Mesenchymal stem cell (in vitro differentiated cells and primary cell): Measurements from ENCODE around the gene ACADM.
"Not testable (repeated sequence)": the region's sequence is repeated elsewhere in the genome, so short reads cannot be mapped to it uniquely, and the experiment has no call there.

Experiments
- DNase-seq: peaks from one replicate; pipeline ENCODE4 v3.0.0-alpha.2; 2013
- H2AFZ ChIP-seq: one replicate; pipeline ENCODE4 v1.6.1; 2013; ENCODE audit warnings: low read depth, mild to moderate bottlenecking, control low read depth, inconsistent platforms, low read length, moderate library complexity
- H2AK5ac ChIP-seq: 2 replicates; pipeline ENCODE4 v1.6.1; 2013; ENCODE audit warnings: low read length, moderate library complexity, mild to moderate bottlenecking, inconsistent platforms; ENCODE audit not compliant: severe bottlenecking
- H2BK120ac ChIP-seq: one replicate; pipeline ENCODE4 v1.6.1; 2013; ENCODE audit warnings: low read depth, mild to moderate bottlenecking, inconsistent platforms, low read length, moderate library complexity
- H2BK12ac ChIP-seq, 2 experiments: one replicate each; pipeline ENCODE4 v1.6.1; 2013; ENCODE audit warnings: inconsistent platforms in 2 of 2, low read length in 2 of 2, mild to moderate bottlenecking in 2 of 2, moderate library complexity in 2 of 2, control low read depth in 1 of 2
- H2BK15ac ChIP-seq: one replicate; pipeline ENCODE4 v1.6.1; 2013; ENCODE audit warnings: mild to moderate bottlenecking, low read depth, inconsistent platforms; ENCODE audit not compliant: poor library complexity, severe bottlenecking
- H2BK5ac ChIP-seq: 2 replicates; pipeline ENCODE4 v1.6.1; 2013; ENCODE audit warnings: low read depth, mild to moderate bottlenecking, low read length, control low read depth, inconsistent platforms; ENCODE audit not compliant: poor library complexity, severe bottlenecking
- H3K14ac ChIP-seq, 2 experiments: one replicate each; pipeline ENCODE4 v1.6.1; 2013; ENCODE audit warnings: inconsistent platforms in 2 of 2, low read length in 2 of 2, control low read depth in 1 of 2, mild to moderate bottlenecking in 1 of 2, moderate library complexity in 1 of 2
- H3K18ac ChIP-seq, 2 experiments: one replicate each; pipeline ENCODE4 v1.6.1; 2013; ENCODE audit warnings: inconsistent platforms in 2 of 2, low read length in 2 of 2, control low read depth in 1 of 2, low read depth in 1 of 2, mild to moderate bottlenecking in 1 of 2
- H3K23ac ChIP-seq, 2 experiments: one replicate each; pipeline ENCODE4 v1.6.1; 2013; ENCODE audit warnings: inconsistent platforms in 2 of 2, low read length in 2 of 2, mild to moderate bottlenecking in 2 of 2, moderate library complexity in 2 of 2, control low read depth in 1 of 2
- H3K27ac ChIP-seq: 2 replicates; pipeline ENCODE4 v1.5.1; 2013; ENCODE audit warnings: mild to moderate bottlenecking, moderate library complexity, low read length, control low read depth, inconsistent platforms; ENCODE audit not compliant: poor library complexity, severe bottlenecking
- H3K27me3 ChIP-seq, 2 experiments: 2 replicates each; pipeline versions ENCODE4 v1.6.1 to v1.7.0; 2013; ENCODE audit warnings: low read length in 2 of 2, mild to moderate bottlenecking in 2 of 2, moderate library complexity in 2 of 2, control low read depth in 1 of 2, inconsistent platforms in 1 of 2; ENCODE audit not compliant: control insufficient read depth in 1 of 2, insufficient read depth in 1 of 2
- H3K36me3 ChIP-seq, 2 experiments: 2 replicates each; pipeline versions ENCODE4 v1.6.1 to v1.7.0; 2013; ENCODE audit warnings: low read length in 2 of 2, control low read depth in 1 of 2, inconsistent platforms in 1 of 2, low read depth in 1 of 2, mild to moderate bottlenecking in 1 of 2; ENCODE audit not compliant: insufficient read depth in 2 of 2, control insufficient read depth in 1 of 2
- H3K4ac ChIP-seq, 2 experiments: one replicate each; pipeline ENCODE4 v1.6.1; 2013; ENCODE audit warnings: inconsistent platforms in 2 of 2, low read length in 2 of 2, mild to moderate bottlenecking in 2 of 2, moderate library complexity in 2 of 2, control low read depth in 1 of 2, low read depth in 1 of 2
- H3K4me1 ChIP-seq: 2 replicates; pipeline ENCODE4 v1.6.1; 2013; ENCODE audit warnings: low read depth, low read length, control low read depth; ENCODE audit not compliant: control insufficient read depth, insufficient read depth
- H3K4me2 ChIP-seq: 2 replicates; pipeline ENCODE4 v1.6.1; 2013; ENCODE audit warnings: low read length, mild to moderate bottlenecking, inconsistent platforms; ENCODE audit not compliant: poor library complexity, severe bottlenecking
- H3K4me3 ChIP-seq, 2 experiments: 2 replicates each; pipeline versions ENCODE4 v1.5.1 to v1.7.0; 2013; ENCODE audit warnings: low read length in 2 of 2, mild to moderate bottlenecking in 2 of 2, control low read depth in 1 of 2, low read depth in 1 of 2; ENCODE audit not compliant: insufficient read depth in 1 of 2
- H3K79me1 ChIP-seq: replicated peaks from 2 replicates; pipeline ENCODE4 v1.6.1; 2013; ENCODE audit warnings: mild to moderate bottlenecking, control low read depth, low read length, inconsistent platforms; ENCODE audit not compliant: poor library complexity, severe bottlenecking
- H3K9ac ChIP-seq: 2 replicates; pipeline ENCODE4 v1.7.0; 2013; ENCODE audit warnings: mild to moderate bottlenecking, low read length, moderate library complexity
- H3K9me3 ChIP-seq: 2 replicates; pipeline ENCODE4 v1.7.0; 2013; ENCODE audit warnings: mild to moderate bottlenecking, low read length; ENCODE audit not compliant: control insufficient read depth
- H4K8ac ChIP-seq: one replicate; pipeline ENCODE4 v1.6.1; 2013; ENCODE audit warnings: inconsistent platforms, mild to moderate bottlenecking, low read length, moderate library complexity
- H4K91ac ChIP-seq: one replicate; pipeline ENCODE4 v1.6.1; 2013; ENCODE audit warnings: mild to moderate bottlenecking, low read length, inconsistent platforms
- WGBS: methylation state at CpG from one replicate; pipeline ENCODE4 v1.1.7; 2013; ENCODE audit warnings: mixed read lengths; 5-methylcytosine and 5-hydroxymethylcytosine counted together

ACADM gene

DNA sequence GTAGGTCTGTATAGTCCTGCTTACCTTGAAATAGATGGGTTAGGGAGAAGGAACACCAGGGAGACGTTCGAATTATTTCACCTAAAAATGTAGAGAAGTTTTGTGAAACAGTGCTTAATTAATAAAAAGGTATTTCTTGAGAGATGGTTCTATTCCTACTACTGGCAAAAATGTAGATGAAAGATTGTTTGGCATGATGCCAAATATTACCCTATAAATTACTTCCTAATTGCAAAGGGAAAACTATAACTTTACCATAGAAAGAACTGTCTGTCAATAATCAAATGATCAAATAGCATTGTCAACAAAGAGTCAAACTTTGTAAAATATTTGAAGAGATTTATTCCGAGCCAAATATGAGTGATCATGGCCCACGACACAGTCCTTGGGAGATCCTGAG lies 4.2 kb upstream of the ACADM start:
- DNase-seq: no peak
- Histone ChIP-seq H3K18ac (no peak overlapping the region), H3K27me3 (peaks cover 0 to 3% of the 10 kb centered on the region in 2 experiments), H4K91ac (no peak overlapping the region), H3K79me1 (peaks cover 4% of the 10 kb centered on the region), H2BK15ac (no peak overlapping the region), H3K4me2 (no peak overlapping the region), H3K23ac (no peak overlapping the region), H4K8ac (no peak overlapping the region), H3K4me3 (no peak overlapping the region), H3K27ac (no peak overlapping the region), H3K4ac (no peak overlapping the region), H3K9me3 (no peaks in the 10 kb centered on the region), H2AFZ (no peak overlapping the region), H3K9ac (no peak overlapping the region), H3K14ac (no peak overlapping the region), H2BK12ac (no peak overlapping the region), H2BK5ac (no peak overlapping the region), H2AK5ac (no peak overlapping the region), H2BK120ac (no peak overlapping the region), H3K4me1 (peaks cover 1% of the 10 kb centered on the region), H3K36me3 (no peaks in the 10 kb centered on the region)
- WGBS: 100% methylated on average over 3 of the region's 4 CpGs

DNA sequence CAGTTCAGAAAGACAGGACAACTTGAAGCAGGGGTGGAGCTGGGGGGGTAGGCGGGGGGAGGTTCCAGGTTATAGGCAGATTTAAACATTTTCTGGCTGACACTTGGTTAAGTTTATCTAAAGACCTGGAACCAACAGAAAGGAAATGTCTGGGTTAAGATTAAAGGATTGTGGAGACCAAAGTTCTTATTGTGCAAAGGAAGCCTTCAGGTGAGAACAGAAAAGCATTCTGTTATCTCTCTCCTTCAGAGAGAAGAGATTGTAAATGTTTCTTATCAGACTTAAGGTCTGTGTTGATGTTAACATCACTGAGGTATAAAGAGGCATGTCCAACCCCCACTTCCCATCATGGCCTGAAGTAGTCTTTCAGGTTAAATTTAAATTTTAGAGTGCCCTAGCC lies 3.7 kb upstream of the ACADM start:
- 95% methylated on average over 1 of the region's 1 CpG for WGBS
- no peak overlapping the region for H4K8ac ChIP-seq
- H2BK120ac ChIP-seq: no peak overlapping the region
- H3K18ac ChIP-seq: no peak overlapping the region
- H3K27ac ChIP-seq: no peak overlapping the region
- no peaks in the 10 kb centered on the region for H3K9me3 ChIP-seq
- H3K23ac ChIP-seq: no peak overlapping the region
- H3K4me3 ChIP-seq: no peak overlapping the region
- no peak overlapping the region for H2BK5ac ChIP-seq
- no peak overlapping the region for H3K14ac ChIP-seq
- peaks cover 0 to 3% of the 10 kb centered on the region in 2 experiments for H3K27me3 ChIP-seq
- H3K4ac ChIP-seq: no peak overlapping the region
- H3K9ac ChIP-seq: no peak overlapping the region
- H3K79me1 ChIP-seq: peaks cover 4% of the 10 kb centered on the region
- no peak overlapping the region for H2AK5ac ChIP-seq
- no peak overlapping the region for H2BK12ac ChIP-seq
- DNase-seq: no peak
- no peak overlapping the region for H4K91ac ChIP-seq
- H3K36me3 ChIP-seq: no peaks in the 10 kb centered on the region
- H2AFZ ChIP-seq: no peak overlapping the region
- peaks cover 1% of the 10 kb centered on the region for H3K4me1 ChIP-seq
- H2BK15ac ChIP-seq: no peak overlapping the region
- H3K4me2 ChIP-seq: no peak overlapping the region

DNA sequence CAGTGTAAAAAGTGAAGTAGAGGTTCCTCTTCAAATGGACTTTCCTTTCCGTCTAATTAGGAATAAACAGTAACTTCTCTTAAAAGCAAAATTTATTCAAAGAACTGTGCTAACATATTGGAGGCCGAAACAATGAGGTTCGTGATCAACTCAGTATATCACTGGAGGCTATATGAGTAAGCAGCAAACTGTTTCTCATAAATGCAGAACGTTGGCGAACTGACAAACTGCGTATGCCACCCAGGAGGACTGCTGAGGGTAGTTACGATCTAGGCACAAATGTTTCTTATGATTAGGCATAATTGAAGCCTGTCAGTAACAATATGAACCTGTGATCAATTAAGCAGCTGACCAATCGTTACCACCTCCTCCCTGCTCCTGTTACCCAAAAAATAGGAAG lies 2.3 kb upstream of the ACADM start:
- WGBS: 98% methylated on average over 7 of the region's 8 CpGs
- not testable (repeated sequence) for H4K8ac ChIP-seq, H2BK12ac ChIP-seq

DNA sequence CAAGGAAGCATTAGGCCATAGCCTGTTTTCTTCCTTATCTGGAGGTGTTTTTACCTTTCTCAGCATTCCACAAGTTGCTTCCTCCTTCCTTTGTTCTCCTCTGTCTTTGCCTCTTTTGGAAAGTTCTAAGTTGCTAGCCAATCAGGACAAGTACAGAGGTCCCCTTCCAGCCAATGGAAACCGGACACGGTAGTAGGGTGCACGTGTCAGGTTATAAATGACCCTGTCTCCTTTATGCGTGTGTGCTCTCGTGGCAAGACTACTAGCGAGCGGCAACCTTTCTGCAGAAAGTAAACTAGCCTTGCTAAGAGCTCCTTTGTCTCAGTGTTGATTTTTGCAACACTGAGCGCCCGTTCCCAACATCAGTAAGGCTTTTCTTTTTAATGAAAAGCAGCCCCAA lies 1.5 kb upstream of the ACADM start:
- H2BK15ac ChIP-seq: no peak overlapping the region
- H2AK5ac ChIP-seq: no peak overlapping the region
- no peak overlapping the region for H2BK5ac ChIP-seq
- H3K36me3 ChIP-seq: no peaks in the 10 kb centered on the region
- no peak overlapping the region for H4K91ac ChIP-seq
- H3K23ac ChIP-seq: no peak overlapping the region
- no peaks in the 10 kb centered on the region for H3K9me3 ChIP-seq
- H3K27me3 ChIP-seq: peaks cover 0 to 3% of the 10 kb centered on the region in 2 experiments
- no peak overlapping the region for H4K8ac ChIP-seq
- no peak overlapping the region for H3K14ac ChIP-seq
- H2BK120ac ChIP-seq: no peak overlapping the region
- no peak overlapping the region for H3K4me2 ChIP-seq
- no peak overlapping the region for H3K9ac ChIP-seq
- no peak for DNase-seq
- H3K4me3 ChIP-seq: no peak overlapping the region
- H3K27ac ChIP-seq: no peak overlapping the region
- 96% methylated on average over 9 of the region's 9 CpGs for WGBS
- H3K4me1 ChIP-seq: peaks cover 5% of the 10 kb centered on the region
- H2AFZ ChIP-seq: no peak overlapping the region
- no peak overlapping the region for H2BK12ac ChIP-seq
- no peak overlapping the region for H3K4ac ChIP-seq
- no peak overlapping the region for H3K18ac ChIP-seq
- peaks cover 6% of the 10 kb centered on the region for H3K79me1 ChIP-seq

More for the DNA sequence above, 2.3 kb upstream of the ACADM start:
- not testable (repeated sequence) for H3K23ac ChIP-seq, H3K14ac ChIP-seq, DNase-seq, H2AFZ ChIP-seq, H3K9ac ChIP-seq, H2BK5ac ChIP-seq, H2BK15ac ChIP-seq, H2AK5ac ChIP-seq, H2BK120ac ChIP-seq, H3K79me1 ChIP-seq, H3K36me3 ChIP-seq, H3K4me3 ChIP-seq, H3K4me2 ChIP-seq, H4K91ac ChIP-seq, H3K27ac ChIP-seq, H3K4ac ChIP-seq, H3K4me1 ChIP-seq, H3K9me3 ChIP-seq, H3K27me3 ChIP-seq, H3K18ac ChIP-seq
